Coronary artery (tissue), 2 donors: ENCODE results near the gene MIA.

ENCODE experiments used
- DNase-seq: peaks from one replicate; pipeline ENCODE4 v3.0.0-alpha.2; 2017; ENCODE audit warnings: low spot score
- H3K27ac ChIP-seq, 2 donors: fragments of 200-600 bp; sonication (generic); one replicate each; pipeline ENCODE4 v1.5.1; 2016 to 2019
- H3K4me3 ChIP-seq: fragments of 200-600 bp; sonication (generic); 2 replicates; pipeline ENCODE4 v1.5.1; 2016; ENCODE audit warnings: mild to moderate bottlenecking, moderate library complexity
- TF ChIP-seq, protein P1 (sequence below): fragments of 200-600 bp; sonication (generic); IDR thresholded peaks from one replicate; pipeline ENCODE4 v1.5.1; 2019; ENCODE audit warnings: antibody characterized with exemption

The MIA gene

DNA sequence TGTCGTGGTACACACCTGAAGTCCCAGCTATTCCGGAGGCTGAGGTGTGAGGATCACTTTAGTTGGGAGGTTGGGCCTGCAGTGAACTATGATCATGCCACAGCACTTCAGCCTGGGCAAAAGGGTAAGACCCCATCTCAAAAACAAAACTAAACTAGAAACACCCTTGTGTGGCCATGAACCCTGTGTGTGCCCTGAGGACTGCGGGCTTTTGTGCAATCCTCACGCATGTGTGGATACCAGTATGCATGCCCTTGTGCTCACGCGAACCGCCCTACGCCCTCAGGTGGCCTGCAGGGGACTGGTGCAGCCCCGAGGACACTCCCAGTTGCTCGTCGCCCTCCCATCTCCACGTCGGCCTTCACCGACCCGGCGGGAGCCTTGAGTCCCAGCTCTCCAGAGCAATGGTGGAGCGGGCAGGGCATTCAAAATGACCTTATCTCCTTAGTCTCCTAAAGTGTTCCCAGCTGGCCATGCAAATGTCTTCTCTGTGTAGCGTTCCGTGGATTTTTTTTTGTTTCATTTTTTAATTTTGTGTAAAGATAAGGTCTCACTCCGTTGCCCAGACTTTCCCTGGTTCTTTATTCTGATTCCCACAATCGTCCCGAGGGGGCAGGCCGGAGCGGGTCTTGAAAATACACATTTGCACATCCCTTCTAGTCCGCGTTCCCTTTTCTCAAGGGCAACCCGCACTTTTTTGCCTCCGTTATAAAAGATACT is 22.8 kb downstream of the MIA start:
- peak overlapping the region; percentile 91 to 96 for H3K27ac ChIP-seq
- peak overlapping the region; percentile 98 for H3K4me3 ChIP-seq
- DNase-seq: no peak
- TF ChIP-seq, protein P1, sequence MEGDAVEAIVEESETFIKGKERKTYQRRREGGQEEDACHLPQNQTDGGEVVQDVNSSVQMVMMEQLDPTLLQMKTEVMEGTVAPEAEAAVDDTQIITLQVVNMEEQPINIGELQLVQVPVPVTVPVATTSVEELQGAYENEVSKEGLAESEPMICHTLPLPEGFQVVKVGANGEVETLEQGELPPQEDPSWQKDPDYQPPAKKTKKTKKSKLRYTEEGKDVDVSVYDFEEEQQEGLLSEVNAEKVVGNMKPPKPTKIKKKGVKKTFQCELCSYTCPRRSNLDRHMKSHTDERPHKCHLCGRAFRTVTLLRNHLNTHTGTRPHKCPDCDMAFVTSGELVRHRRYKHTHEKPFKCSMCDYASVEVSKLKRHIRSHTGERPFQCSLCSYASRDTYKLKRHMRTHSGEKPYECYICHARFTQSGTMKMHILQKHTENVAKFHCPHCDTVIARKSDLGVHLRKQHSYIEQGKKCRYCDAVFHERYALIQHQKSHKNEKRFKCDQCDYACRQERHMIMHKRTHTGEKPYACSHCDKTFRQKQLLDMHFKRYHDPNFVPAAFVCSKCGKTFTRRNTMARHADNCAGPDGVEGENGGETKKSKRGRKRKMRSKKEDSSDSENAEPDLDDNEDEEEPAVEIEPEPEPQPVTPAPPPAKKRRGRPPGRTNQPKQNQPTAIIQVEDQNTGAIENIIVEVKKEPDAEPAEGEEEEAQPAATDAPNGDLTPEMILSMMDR: no peak

- H3K4me3 ChIP-seq: peak within 1 kb of the TSS; percentile 98
- TF ChIP-seq, protein P1: no peak
- H3K27ac ChIP-seq: peak within 1 kb of the TSS; percentile 91 to 96
- DNase-seq: peak; percentile 100
Measured at GRCh38 chr19:40798683-40799557, 23.6 kb downstream of the MIA start, which contains the start of gene EGLN2. TSS of gene EGLN2 (plus strand) at chr19:40799191. CDS start at chr19:40800573, 1,382 bp downstream.

GRCh38 chr19:40799558-40800338 is 24.4 kb downstream of the MIA start:
- peak overlapping the region; percentile 91 to 96 for H3K27ac ChIP-seq
- TF ChIP-seq, protein P1: no peak
- no peak for DNase-seq
- H3K4me3 ChIP-seq: peak overlapping the region; percentile 98

- DNase-seq: no peak
- TF ChIP-seq, protein P1: no peak
- H3K4me3 ChIP-seq: peak overlapping the region; percentile 98
- H3K27ac ChIP-seq: peak overlapping the region; percentile 91 to 96
Measured at GRCh38 chr19:40800339-40800996, 25.1 kb downstream of the MIA start.

DNA sequence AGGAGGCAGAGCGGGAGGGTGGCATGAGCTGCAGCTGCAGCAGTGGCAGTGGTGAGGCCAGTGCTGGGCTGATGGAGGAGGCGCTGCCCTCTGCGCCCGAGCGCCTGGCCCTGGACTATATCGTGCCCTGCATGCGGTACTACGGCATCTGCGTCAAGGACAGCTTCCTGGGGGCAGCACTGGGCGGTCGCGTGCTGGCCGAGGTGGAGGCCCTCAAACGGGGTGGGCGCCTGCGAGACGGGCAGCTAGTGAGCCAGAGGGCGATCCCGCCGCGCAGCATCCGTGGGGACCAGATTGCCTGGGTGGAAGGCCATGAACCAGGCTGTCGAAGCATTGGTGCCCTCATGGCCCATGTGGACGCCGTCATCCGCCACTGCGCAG is 25.7 kb downstream of the MIA start:
- TF ChIP-seq, protein P1: no peak
- H3K4me3 ChIP-seq: peak overlapping the region; percentile 98
- no peak for DNase-seq
- H3K27ac ChIP-seq: peak overlapping the region in 1 of 2 donors; percentile 96
